GM12801 (cell line): ENCODE results near the gene KLHL22.

Source experiments
- CTCF ChIP-seq: IDR thresholded peaks from one replicate; pipeline ENCODE4 v1.5.1; 2011; ENCODE audit warnings: control low read depth; ENCODE audit not compliant: insufficient read length; ENCODE audit errors: extremely low read depth

KLHL22 gene

GRCh38 chr22:20429254-20430100 lies 66.1 kb downstream of the KLHL22 start:
- no peak for TF ChIP-seq CTCF

GRCh38 chr22:20428496-20429253 lies 66.9 kb downstream of the KLHL22 start:
- no peak for TF ChIP-seq CTCF

DNA sequence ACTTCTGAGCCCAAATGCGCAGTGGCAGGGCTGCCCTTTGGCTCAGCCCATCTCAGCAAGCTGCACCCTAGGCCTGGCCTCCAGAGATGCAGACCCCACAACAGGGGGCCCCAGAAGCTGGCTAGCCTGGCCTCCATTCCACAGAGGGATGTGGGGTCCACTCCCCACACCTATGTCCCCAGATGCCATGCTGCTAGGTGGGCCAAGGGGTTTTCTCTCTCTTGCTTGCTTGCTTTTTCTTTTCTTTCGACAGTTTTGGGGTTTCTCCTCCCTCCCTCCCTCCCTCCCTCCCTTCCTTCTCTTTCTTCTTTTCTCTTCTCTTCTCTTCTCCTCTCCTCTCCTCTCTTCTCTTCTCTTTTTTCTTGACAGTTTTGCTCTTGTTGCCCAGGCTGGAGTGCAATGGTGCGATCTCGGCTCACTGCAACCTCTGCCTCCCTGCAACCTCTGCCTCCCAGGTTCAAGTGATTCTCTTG lies 67.6 kb downstream of the KLHL22 start:
- TF ChIP-seq CTCF, result no peak

- TF ChIP-seq CTCF, result no peak
Measured at GRCh38 chr22:20427104-20427944, 68.3 kb downstream of the KLHL22 start.

- no peak for TF ChIP-seq CTCF
Measured at GRCh38 chr22:20426259-20426615, 69.4 kb downstream of the KLHL22 start.

DNA sequence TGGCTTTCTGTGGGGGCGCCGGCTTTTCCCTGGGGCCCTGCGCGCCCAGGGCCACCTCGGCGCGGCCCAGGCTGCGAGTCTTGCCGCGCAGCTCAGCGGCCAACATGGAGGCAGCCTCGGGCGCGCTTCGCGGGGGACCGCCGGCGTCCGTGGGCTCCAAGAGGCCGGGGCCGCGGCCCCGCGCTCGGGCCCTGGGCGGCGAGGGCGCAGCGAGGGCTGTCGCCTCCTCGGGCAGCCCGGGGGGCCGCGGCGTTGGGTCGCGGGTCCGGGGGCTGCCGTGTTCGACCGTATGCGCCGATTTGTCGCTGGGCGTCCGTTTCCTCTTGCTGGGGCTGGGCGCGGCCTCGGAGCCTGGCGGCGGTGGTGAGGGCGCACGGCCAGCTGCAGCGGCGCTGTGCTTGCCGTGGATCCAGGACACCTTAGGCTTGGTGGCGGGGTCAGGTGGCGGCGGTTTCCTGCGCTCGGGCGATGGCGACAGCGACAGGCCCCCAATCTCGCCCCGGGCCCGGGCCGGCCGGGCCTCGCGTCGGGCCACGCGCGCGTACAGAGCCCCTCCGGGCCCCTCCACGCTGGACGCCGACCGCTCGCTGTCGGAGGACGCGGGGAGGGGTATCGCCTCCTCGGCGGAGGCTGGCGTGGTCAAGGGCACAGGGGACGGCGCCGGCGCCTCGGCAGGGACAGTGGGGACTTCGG lies 69.9 kb downstream of the KLHL22 start:
- no peak for TF ChIP-seq CTCF
